ENCODE results near the gene LETM1. TPM values are rescaled to one million over a fixed set of nuclear protein-coding genes. Genes with fewer than 3 reads are reported as not detected.

The LETM1 gene
- total and polyA plus RNA-seq, 2 experiments from 2014 or later: 29.4 to 46.0 TPM

GRCh38 chr4:1902243-1902642 is 46.3 kb upstream of the LETM1 start:
- H3K36me3 ChIP-seq (replicated peaks; ENCODE audit: insufficient read depth, low read depth): no peaks in the 10 kb centered on the region
- 97% methylated on average over 2 of the region's 2 CpGs for WGBS (ENCODE audit: low lambda C conversion rate, missing lambda C conversion rate)

GRCh38 chr4:1901127-1901526 is 45.2 kb upstream of the LETM1 start:
- H3K4me1 ChIP-seq (ENCODE audit: insufficient read depth): peaks cover 4% of the 10 kb centered on the region
- no peaks in the 10 kb centered on the region for H3K9me2 ChIP-seq (replicated peaks; ENCODE audit: insufficient read depth)
- H3K79me2 ChIP-seq: peaks cover 84% of the 10 kb centered on the region
- DNase-seq (ENCODE audit: low spot score): no peak
- WGBS (ENCODE audit: low lambda C conversion rate, missing lambda C conversion rate): 74% methylated on average over 6 of the region's 6 CpGs
- H3K4me3 ChIP-seq: no peak overlapping the region
- H3K36me3 ChIP-seq (replicated peaks; ENCODE audit: insufficient read depth, low read depth): no peaks in the 10 kb centered on the region
- H3K27ac ChIP-seq: no peak overlapping the region
- no peaks in the 10 kb centered on the region for H3K9me3 ChIP-seq (ENCODE audit: low read depth)
- H3K4me2 ChIP-seq: no peak overlapping the region
- no peak overlapping the region for H2AFZ ChIP-seq
- H4K20me1 ChIP-seq (ENCODE audit: insufficient read depth, poor library complexity, severe bottlenecking): peaks cover 20% of the 10 kb centered on the region
- no peaks in the 10 kb centered on the region for H3K27me3 ChIP-seq
- no peak for TF ChIP-seq EZH2phosphoT487 (IDR thresholded peaks at IDR 0.05; ENCODE audit: low read depth, severe bottlenecking, unreplicated experiment)
- TF ChIP-seq CTCF (IDR thresholded peaks at IDR 0.05; ENCODE audit: poor library complexity): no peak
- no peak for TF ChIP-seq EZH2 (IDR thresholded peaks at IDR 0.05; ENCODE audit: borderline replicate concordance)

More at GRCh38 chr4:1902243-1902642, 46.3 kb upstream of the LETM1 start:
- Histone ChIP-seq H3K27me3 (no peaks in the 10 kb centered on the region), H3K4me2 (no peak overlapping the region), H3K27ac (no peak overlapping the region), H3K4me1 (ENCODE audit: insufficient read depth) (peaks cover 4% of the 10 kb centered on the region), H3K9me3 (ENCODE audit: low read depth) (no peaks in the 10 kb centered on the region), H3K79me2 (peaks cover 73% of the 10 kb centered on the region), H4K20me1 (ENCODE audit: insufficient read depth, poor library complexity, severe bottlenecking) (peaks cover 14% of the 10 kb centered on the region), H2AFZ (no peak overlapping the region), H3K9me2 (replicated peaks; ENCODE audit: insufficient read depth) (no peaks in the 10 kb centered on the region), H3K4me3 (no peak overlapping the region)
- TF ChIP-seq EZH2 (IDR thresholded peaks at IDR 0.05; ENCODE audit: borderline replicate concordance) (no peak), CTCF (IDR thresholded peaks at IDR 0.05; ENCODE audit: poor library complexity) (no peak), EZH2phosphoT487 (IDR thresholded peaks at IDR 0.05; ENCODE audit: low read depth, severe bottlenecking, unreplicated experiment) (no peak)
- DNase-seq (ENCODE audit: low spot score): no peak

GRCh38 chr4:1900624-1901023 is 44.7 kb upstream of the LETM1 start:
- Histone ChIP-seq H3K27me3 (no peaks in the 10 kb centered on the region), H2AFZ (no peak overlapping the region), H3K4me2 (no peak overlapping the region), H3K9me3 (ENCODE audit: low read depth) (no peaks in the 10 kb centered on the region), H3K27ac (no peak overlapping the region), H3K4me1 (ENCODE audit: insufficient read depth) (peaks cover 4% of the 10 kb centered on the region), H3K4me3 (no peak overlapping the region), H3K36me3 (replicated peaks; ENCODE audit: insufficient read depth, low read depth) (no peaks in the 10 kb centered on the region), H3K9me2 (replicated peaks; ENCODE audit: insufficient read depth) (no peaks in the 10 kb centered on the region), H4K20me1 (ENCODE audit: insufficient read depth, poor library complexity, severe bottlenecking) (peaks cover 20% of the 10 kb centered on the region), H3K79me2 (peaks cover 86% of the 10 kb centered on the region)
- 87% methylated on average over 16 of the region's 16 CpGs for WGBS (ENCODE audit: low lambda C conversion rate, missing lambda C conversion rate)
- TF ChIP-seq EZH2phosphoT487 (IDR thresholded peaks at IDR 0.05; ENCODE audit: low read depth, severe bottlenecking, unreplicated experiment): no peak
- TF ChIP-seq CTCF (IDR thresholded peaks at IDR 0.05; ENCODE audit: poor library complexity): no peak
- TF ChIP-seq EZH2 (IDR thresholded peaks at IDR 0.05; ENCODE audit: borderline replicate concordance): no peak
- DNase-seq (ENCODE audit: low spot score): no peak

- H3K4me2 ChIP-seq: no peak overlapping the region
- peaks cover 86% of the 10 kb centered on the region for H3K79me2 ChIP-seq
- H3K36me3 ChIP-seq (replicated peaks; ENCODE audit: insufficient read depth, low read depth): no peaks in the 10 kb centered on the region
- H2AFZ ChIP-seq: no peak overlapping the region
- H3K9me2 ChIP-seq (replicated peaks; ENCODE audit: insufficient read depth): no peaks in the 10 kb centered on the region
- H3K9me3 ChIP-seq (ENCODE audit: low read depth): no peaks in the 10 kb centered on the region
- TF ChIP-seq CTCF (IDR thresholded peaks at IDR 0.05; ENCODE audit: poor library complexity) (no peak), EZH2 (IDR thresholded peaks at IDR 0.05; ENCODE audit: borderline replicate concordance) (no peak), EZH2phosphoT487 (IDR thresholded peaks at IDR 0.05; ENCODE audit: low read depth, severe bottlenecking, unreplicated experiment) (no peak)
- H3K27ac ChIP-seq: no peak overlapping the region
- no peaks in the 10 kb centered on the region for H3K27me3 ChIP-seq
- no peak for DNase-seq (ENCODE audit: low spot score)
- peaks cover 4% of the 10 kb centered on the region for H3K4me1 ChIP-seq (ENCODE audit: insufficient read depth)
- H4K20me1 ChIP-seq (ENCODE audit: insufficient read depth, poor library complexity, severe bottlenecking): peaks cover 20% of the 10 kb centered on the region
- no peak overlapping the region for H3K4me3 ChIP-seq
These were observed 44.1 kb upstream of the LETM1 start for GRCh38 chr4:1900087-1900433.
